ENCODE measurements around the gene AFDN.

The AFDN gene

GRCh38 chr6:167936051-167936450 lies 109.3 kb downstream of the AFDN start:
- no peaks in the 10 kb centered on the region for H3K9me3 Mint-ChIP-seq
- no peaks in the 10 kb centered on the region for H3K27me3 Mint-ChIP-seq
- CTCF ChIA-PET: interaction anchor here (0.7 kb wide), 1 partner anchor 21 kb away, joined by 4 read pairs; no protein-coding TSS in a partner anchor
- no peak overlapping the region for H3K27ac Mint-ChIP-seq
- H3K4me3 Mint-ChIP-seq: no peak overlapping the region
- no peaks in the 10 kb centered on the region for H3K36me3 Mint-ChIP-seq
- DNase-seq: no peak
- H3K4me1 Mint-ChIP-seq: no peaks in the 10 kb centered on the region

- Mint-ChIP-seq H3K9me3 (no peaks in the 10 kb centered on the region), H3K27me3 (no peaks in the 10 kb centered on the region), H3K36me3 (no peaks in the 10 kb centered on the region), H3K4me3 (no peak overlapping the region), H3K4me1 (no peaks in the 10 kb centered on the region), H3K27ac (no peak overlapping the region)
- CTCF ChIA-PET: no interaction called here
- DNase-seq: no peak
These were observed 110.6 kb downstream of the AFDN start for GRCh38 chr6:167937301-167937700.

GRCh38 chr6:167937948-167938911 lies 111.5 kb downstream of the AFDN start:
- H3K4me1 Mint-ChIP-seq: no peaks in the 10 kb centered on the region
- H3K9me3 Mint-ChIP-seq: no peaks in the 10 kb centered on the region
- CTCF ChIA-PET: no interaction called here
- no peak for DNase-seq
- no peaks in the 10 kb centered on the region for H3K36me3 Mint-ChIP-seq
- H3K27ac Mint-ChIP-seq: no peak overlapping the region
- no peak overlapping the region for H3K4me3 Mint-ChIP-seq
- H3K27me3 Mint-ChIP-seq: no peaks in the 10 kb centered on the region

- H3K36me3 Mint-ChIP-seq: peaks cover 1% of the 10 kb centered on the region
- H3K27me3 Mint-ChIP-seq: no peaks in the 10 kb centered on the region
- no peak overlapping the region for H3K4me3 Mint-ChIP-seq
- H3K9me3 Mint-ChIP-seq: no peaks in the 10 kb centered on the region
- no peaks in the 10 kb centered on the region for H3K4me1 Mint-ChIP-seq
- CTCF ChIA-PET: no interaction called here
- DNase-seq: no peak
- H3K27ac Mint-ChIP-seq: no peak overlapping the region
These were observed 115.1 kb downstream of the AFDN start for GRCh38 chr6:167941822-167942221.

- H3K27ac Mint-ChIP-seq: no peak overlapping the region
These were observed 117.4 kb downstream of the AFDN start for GRCh38 chr6:167944130-167944529.

GRCh38 chr6:167946007-167946406 lies 119.3 kb downstream of the AFDN start:
- DNase-seq: no peak
- no peaks in the 10 kb centered on the region for H3K4me1 Mint-ChIP-seq
- H3K9me3 Mint-ChIP-seq: no peaks in the 10 kb centered on the region
- H3K27me3 Mint-ChIP-seq: no peaks in the 10 kb centered on the region
- H3K4me3 Mint-ChIP-seq: no peak overlapping the region
- peaks cover 3% of the 10 kb centered on the region for H3K36me3 Mint-ChIP-seq
- H3K27ac Mint-ChIP-seq: no peak overlapping the region
- CTCF ChIA-PET: no interaction called here

More at GRCh38 chr6:167944130-167944529, 117.4 kb downstream of the AFDN start:
- H3K4me3 Mint-ChIP-seq: no peak overlapping the region
- H3K9me3 Mint-ChIP-seq: no peaks in the 10 kb centered on the region
- H3K27me3 Mint-ChIP-seq: no peaks in the 10 kb centered on the region
- no peak for DNase-seq
- no peaks in the 10 kb centered on the region for H3K4me1 Mint-ChIP-seq
- H3K36me3 Mint-ChIP-seq: peaks cover 3% of the 10 kb centered on the region
- CTCF ChIA-PET: no interaction called here

- no peak for DNase-seq
- peaks cover 6% of the 10 kb centered on the region for H3K36me3 Mint-ChIP-seq
- H3K27ac Mint-ChIP-seq: no peak overlapping the region
- no peaks in the 10 kb centered on the region for H3K4me1 Mint-ChIP-seq
- CTCF ChIA-PET: no interaction called here
- no peaks in the 10 kb centered on the region for H3K27me3 Mint-ChIP-seq
- no peaks in the 10 kb centered on the region for H3K9me3 Mint-ChIP-seq
- no peak overlapping the region for H3K4me3 Mint-ChIP-seq
These were observed 119.9 kb downstream of the AFDN start for GRCh38 chr6:167946604-167947003.

GRCh38 chr6:167947716-167948115 lies 121.0 kb downstream of the AFDN start:
- no peak for DNase-seq
- H3K4me3 Mint-ChIP-seq: no peak overlapping the region
- no peaks in the 10 kb centered on the region for H3K4me1 Mint-ChIP-seq
- H3K9me3 Mint-ChIP-seq: no peaks in the 10 kb centered on the region
- CTCF ChIA-PET: interaction anchor here (0.7 kb wide), 1 partner anchor 193 kb away, joined by 3 read pairs; no protein-coding TSS in a partner anchor
- H3K36me3 Mint-ChIP-seq: peaks cover 6% of the 10 kb centered on the region
- H3K27ac Mint-ChIP-seq: no peak overlapping the region
- H3K27me3 Mint-ChIP-seq: no peaks in the 10 kb centered on the region

GRCh38 chr6:167948716-167949115 lies 122.0 kb downstream of the AFDN start:
- no peaks in the 10 kb centered on the region for H3K9me3 Mint-ChIP-seq
- no peaks in the 10 kb centered on the region for H3K4me1 Mint-ChIP-seq
- CTCF ChIA-PET: no interaction called here
- peaks cover 6% of the 10 kb centered on the region for H3K36me3 Mint-ChIP-seq
- no peak overlapping the region for H3K4me3 Mint-ChIP-seq
- no peak overlapping the region for H3K27ac Mint-ChIP-seq
- no peaks in the 10 kb centered on the region for H3K27me3 Mint-ChIP-seq
- DNase-seq: no peak

- CTCF ChIA-PET: no interaction called here
- Mint-ChIP-seq H3K4me3 (no peak overlapping the region), H3K4me1 (no peaks in the 10 kb centered on the region), H3K27ac (no peak overlapping the region), H3K9me3 (no peaks in the 10 kb centered on the region), H3K36me3 (peaks cover 6% of the 10 kb centered on the region), H3K27me3 (no peaks in the 10 kb centered on the region)
- no peak for DNase-seq
These were observed 122.5 kb downstream of the AFDN start for GRCh38 chr6:167949121-167949684.

- Mint-ChIP-seq H3K36me3 (peaks cover 5% of the 10 kb centered on the region), H3K9me3 (no peaks in the 10 kb centered on the region), H3K27ac (no peak overlapping the region), H3K4me1 (no peaks in the 10 kb centered on the region), H3K27me3 (no peaks in the 10 kb centered on the region), H3K4me3 (no peak overlapping the region)
- CTCF ChIA-PET: no interaction called here
- no peak for DNase-seq
These were observed 125.2 kb downstream of the AFDN start for GRCh38 chr6:167951781-167952511.

GRCh38 chr6:167952512-167952859 lies 125.8 kb downstream of the AFDN start:
- H3K36me3 Mint-ChIP-seq: peaks cover 5% of the 10 kb centered on the region

GRCh38 chr6:167953551-167953950 lies 126.8 kb downstream of the AFDN start:
- H3K9me3 Mint-ChIP-seq: no peaks in the 10 kb centered on the region
- no peak for DNase-seq
- H3K36me3 Mint-ChIP-seq: peaks cover 3% of the 10 kb centered on the region
- H3K27me3 Mint-ChIP-seq: no peaks in the 10 kb centered on the region
- no peaks in the 10 kb centered on the region for H3K4me1 Mint-ChIP-seq
- CTCF ChIA-PET: no interaction called here
- no peak overlapping the region for H3K27ac Mint-ChIP-seq
- H3K4me3 Mint-ChIP-seq: no peak overlapping the region

More at GRCh38 chr6:167952512-167952859, 125.8 kb downstream of the AFDN start:
- CTCF ChIA-PET: no interaction called here
- H3K27me3 Mint-ChIP-seq: no peaks in the 10 kb centered on the region
- no peak overlapping the region for H3K4me3 Mint-ChIP-seq
- no peak for DNase-seq
- H3K27ac Mint-ChIP-seq: no peak overlapping the region
- no peaks in the 10 kb centered on the region for H3K9me3 Mint-ChIP-seq
- no peaks in the 10 kb centered on the region for H3K4me1 Mint-ChIP-seq

GRCh38 chr6:167954151-167954550 lies 127.4 kb downstream of the AFDN start:
- no peaks in the 10 kb centered on the region for H3K4me1 Mint-ChIP-seq
- H3K36me3 Mint-ChIP-seq: peaks cover 3% of the 10 kb centered on the region
- DNase-seq: no peak
- no peak overlapping the region for H3K27ac Mint-ChIP-seq
- H3K4me3 Mint-ChIP-seq: no peak overlapping the region
- no peaks in the 10 kb centered on the region for H3K9me3 Mint-ChIP-seq
- CTCF ChIA-PET: no interaction called here
- H3K27me3 Mint-ChIP-seq: no peaks in the 10 kb centered on the region

All from activated naive CD4-positive, alpha-beta T cell treated with anti-CD3 and anti-CD28 coated beads, Interleukin-2, amount 10 ng/mL, durations not matched to agents 7 days and 5 days (primary cell).